GM12873 (cell line): ENCODE results near the gene ST3GAL6.

Experiments
- TF ChIP-seq, protein P1 (sequence below): IDR thresholded peaks from 2 replicates; pipeline ENCODE4 v1.5.1; 2012; ENCODE audit warnings: low read depth, mild to moderate bottlenecking, moderate library complexity, low read length, control low read depth; ENCODE audit not compliant: insufficient read depth; ENCODE audit errors: missing control alignments

Gene ST3GAL6

DNA sequence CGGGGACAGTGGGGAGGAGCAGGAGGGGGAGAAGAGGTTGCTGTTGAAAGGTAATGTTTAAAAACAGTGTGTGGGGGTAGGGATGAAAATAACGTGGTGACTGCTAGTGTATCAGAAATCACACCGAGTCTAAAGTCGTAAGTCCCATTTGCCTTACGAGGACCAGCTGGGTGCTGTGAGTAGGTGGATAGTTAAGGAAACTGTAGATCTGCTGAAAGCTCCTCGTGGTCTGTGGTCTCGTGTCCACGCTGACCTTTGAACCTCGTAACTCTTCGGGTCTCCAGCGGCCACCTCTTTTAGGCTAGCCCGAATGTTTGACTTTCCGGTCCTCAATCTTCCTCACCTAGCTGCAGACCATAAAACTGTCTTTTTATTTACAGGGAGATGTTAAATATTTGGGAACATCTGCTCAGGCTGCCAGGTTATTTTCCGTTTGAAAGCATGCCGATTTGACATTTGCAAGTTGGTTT is 29.3 kb upstream of the ST3GAL6 start:
- TF ChIP-seq, protein P1, sequence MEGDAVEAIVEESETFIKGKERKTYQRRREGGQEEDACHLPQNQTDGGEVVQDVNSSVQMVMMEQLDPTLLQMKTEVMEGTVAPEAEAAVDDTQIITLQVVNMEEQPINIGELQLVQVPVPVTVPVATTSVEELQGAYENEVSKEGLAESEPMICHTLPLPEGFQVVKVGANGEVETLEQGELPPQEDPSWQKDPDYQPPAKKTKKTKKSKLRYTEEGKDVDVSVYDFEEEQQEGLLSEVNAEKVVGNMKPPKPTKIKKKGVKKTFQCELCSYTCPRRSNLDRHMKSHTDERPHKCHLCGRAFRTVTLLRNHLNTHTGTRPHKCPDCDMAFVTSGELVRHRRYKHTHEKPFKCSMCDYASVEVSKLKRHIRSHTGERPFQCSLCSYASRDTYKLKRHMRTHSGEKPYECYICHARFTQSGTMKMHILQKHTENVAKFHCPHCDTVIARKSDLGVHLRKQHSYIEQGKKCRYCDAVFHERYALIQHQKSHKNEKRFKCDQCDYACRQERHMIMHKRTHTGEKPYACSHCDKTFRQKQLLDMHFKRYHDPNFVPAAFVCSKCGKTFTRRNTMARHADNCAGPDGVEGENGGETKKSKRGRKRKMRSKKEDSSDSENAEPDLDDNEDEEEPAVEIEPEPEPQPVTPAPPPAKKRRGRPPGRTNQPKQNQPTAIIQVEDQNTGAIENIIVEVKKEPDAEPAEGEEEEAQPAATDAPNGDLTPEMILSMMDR, result no peak

DNA sequence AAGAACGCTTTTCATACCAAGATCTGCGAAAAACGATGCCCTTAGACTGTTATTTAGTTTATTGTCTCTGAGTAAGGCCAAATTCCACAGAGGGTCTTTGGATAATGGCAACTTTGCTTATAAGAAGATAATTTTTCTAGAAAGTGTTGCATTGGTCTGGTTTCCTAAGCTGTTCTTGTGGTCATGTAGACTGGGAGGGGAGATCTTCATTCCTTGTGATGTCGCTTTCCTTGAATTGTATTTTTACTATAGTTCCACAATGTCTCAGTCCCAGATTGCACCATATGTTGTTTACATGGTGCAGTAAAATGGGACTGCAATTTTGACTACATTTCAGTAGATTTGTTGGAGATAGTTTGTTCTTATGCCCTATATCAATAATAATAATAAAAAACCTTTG is 28.8 kb upstream of the ST3GAL6 start:
- TF ChIP-seq, protein P1, result no peak

DNA sequence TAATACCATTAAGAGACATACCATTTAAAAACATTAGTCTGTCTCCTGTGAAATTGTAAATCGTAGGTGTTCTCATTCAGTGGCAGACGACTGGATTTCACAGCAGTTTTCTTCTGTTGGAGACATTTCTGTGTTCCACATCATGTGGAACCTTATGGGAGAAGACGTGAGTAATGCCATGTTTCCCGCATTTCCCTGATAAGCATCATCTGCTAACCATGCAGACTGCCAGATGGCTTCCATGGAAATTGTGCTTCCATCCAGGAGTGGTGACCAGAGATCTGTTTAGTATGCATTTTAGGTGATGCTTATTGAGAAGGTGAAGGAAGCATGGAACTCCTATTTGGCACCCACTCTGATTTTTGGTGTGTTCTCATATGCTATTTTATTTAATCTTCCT is 28.4 kb upstream of the ST3GAL6 start:
- TF ChIP-seq, protein P1, result no peak

DNA sequence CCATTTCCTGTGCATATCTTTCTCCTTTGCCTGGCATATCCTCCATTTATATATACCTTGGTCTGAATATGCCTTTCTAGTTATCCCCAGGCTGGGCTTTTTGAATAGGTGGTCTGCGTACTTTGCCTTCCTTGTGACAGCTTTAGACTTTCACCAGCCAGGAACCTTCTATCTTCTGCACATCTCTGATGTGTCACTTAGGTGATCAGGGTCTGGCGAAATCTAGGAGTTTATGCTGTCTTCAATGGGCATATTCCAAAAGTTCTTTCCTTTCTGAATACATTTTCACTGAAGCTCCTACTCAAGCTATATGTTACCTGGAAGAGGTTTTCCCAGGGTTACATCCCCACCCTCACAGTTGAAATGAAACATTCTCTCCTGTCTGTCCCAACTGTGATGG is 27.8 kb upstream of the ST3GAL6 start:
- TF ChIP-seq, protein P1, result no peak

DNA sequence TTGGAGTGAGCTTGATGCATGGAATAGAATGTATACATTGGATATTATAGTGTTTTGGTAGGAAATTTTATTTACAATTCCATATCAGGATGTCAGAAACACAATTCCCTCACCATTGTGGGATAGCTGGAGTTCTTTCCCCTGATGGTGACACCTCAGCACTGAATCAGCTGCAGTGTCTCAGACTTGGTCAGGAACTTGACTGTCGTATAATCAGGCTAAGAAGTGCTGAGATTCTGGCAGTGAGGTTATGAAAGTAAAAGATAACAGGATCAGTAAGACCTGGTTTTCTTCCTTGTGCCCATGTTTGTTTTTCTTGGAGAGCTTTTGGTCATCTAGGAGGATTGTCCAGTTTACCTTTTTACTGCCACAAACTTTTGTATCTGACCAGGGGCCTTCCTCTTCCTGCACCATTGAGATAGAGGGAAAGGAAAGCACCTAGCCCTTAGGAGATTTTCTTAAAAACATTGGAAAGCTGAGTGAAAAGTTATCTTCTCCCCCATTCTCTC is 27.3 kb upstream of the ST3GAL6 start:
- TF ChIP-seq, protein P1, result no peak

DNA sequence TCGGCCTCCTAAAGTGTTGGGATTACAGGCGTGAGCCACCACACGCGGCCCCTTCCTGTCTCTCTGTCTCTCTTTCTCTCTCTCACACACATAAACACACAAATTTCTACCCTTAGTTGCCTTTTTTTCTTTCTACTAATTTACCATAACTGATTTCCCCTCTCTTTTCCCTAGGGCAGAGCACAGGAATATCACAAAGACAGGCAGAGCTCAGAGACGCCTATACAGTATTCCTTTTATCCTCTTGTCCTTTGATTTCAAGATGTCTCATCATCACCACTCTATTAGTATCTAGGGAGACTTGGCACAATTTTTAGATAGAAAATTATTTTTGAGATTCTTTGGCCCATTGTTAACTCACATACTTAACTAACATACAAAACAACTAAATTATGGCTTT is 25.8 kb upstream of the ST3GAL6 start:
- TF ChIP-seq, protein P1, result no peak

DNA sequence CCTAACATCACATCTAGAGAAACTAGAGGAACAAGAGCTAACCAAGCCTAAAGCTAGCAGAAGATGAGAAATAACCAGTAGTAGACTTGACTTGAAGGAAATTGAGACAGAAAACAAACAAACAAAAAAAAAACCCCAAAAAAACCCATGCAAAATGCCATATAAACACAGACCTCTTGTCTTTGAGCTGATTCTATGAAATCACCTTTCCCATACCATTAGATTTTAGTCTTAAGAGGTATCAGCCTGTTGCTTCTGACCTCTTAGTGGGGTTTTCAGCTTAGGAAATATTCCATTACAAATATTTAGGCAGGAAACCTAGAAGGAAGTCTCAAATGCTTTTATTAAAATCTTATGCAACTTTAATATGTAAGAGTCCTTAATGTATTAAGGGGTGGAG is 23.9 kb upstream of the ST3GAL6 start:
- TF ChIP-seq, protein P1, result no peak
